T-helper 2 cell treated with Interferon-gamma antibody and Interleukin-4, amounts not matched to agents 5 μg/mL and 100 μg/mL, for 36 hours (primary cell): Measurements from ENCODE around the gene ERP44.
"Not testable (repeated sequence)": the region's sequence is repeated elsewhere in the genome, so short reads cannot be mapped to it uniquely, and the experiment has no call there.

ENCODE experiments used
- DNase-seq: peaks from one replicate; pipeline ENCODE4 v3.0.0; 2021; ENCODE audit warnings: low spot score
- H3K27ac Mint-ChIP-seq: one replicate; pipeline ENCODE4 v1.8.0; 2021; ENCODE audit warnings: mild to moderate bottlenecking, mixed read lengths
- H3K27me3 Mint-ChIP-seq: one replicate; pipeline ENCODE4 v1.8.0; 2021; ENCODE audit warnings: low read depth, mixed read lengths
- H3K36me3 Mint-ChIP-seq: one replicate; pipeline ENCODE4 v1.8.0; 2021; ENCODE audit warnings: low read depth, mixed read lengths
- H3K4me1 Mint-ChIP-seq: one replicate; pipeline ENCODE4 v1.8.0; 2021; ENCODE audit warnings: low read depth, mixed read lengths
- H3K4me3 Mint-ChIP-seq: one replicate; pipeline ENCODE4 v1.8.0; 2022; ENCODE audit warnings: mild to moderate bottlenecking, moderate library complexity, mixed read lengths
- H3K9me3 Mint-ChIP-seq: one replicate; pipeline ENCODE4 v1.8.0; 2021; ENCODE audit warnings: mixed read lengths

Gene ERP44

DNA sequence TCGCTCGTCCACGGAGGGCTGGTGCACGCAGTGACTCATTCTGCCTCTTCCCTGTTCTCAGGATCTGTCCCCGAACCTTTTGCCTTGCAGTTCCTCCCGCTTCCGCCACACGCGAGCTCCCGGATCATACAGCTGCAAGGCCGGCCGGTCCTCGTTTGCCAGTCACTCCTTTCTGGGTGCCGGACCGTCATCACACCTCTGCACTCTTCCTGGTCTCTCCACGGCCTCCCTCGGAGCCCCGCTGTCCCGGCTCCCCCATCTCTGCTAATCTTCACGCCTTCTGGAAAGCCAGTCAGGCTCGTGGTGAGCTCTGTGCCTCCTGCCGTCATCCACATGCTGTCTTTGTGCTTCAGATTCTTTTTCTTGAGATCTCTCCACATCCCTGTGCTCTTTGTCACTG lies 100.5 kb downstream of the ERP44 start:
- Mint-ChIP-seq H3K27me3 (no peaks in the 10 kb centered on the region), H3K36me3 (peaks cover 43% of the 10 kb centered on the region), H3K9me3 (peaks cover 14% of the 10 kb centered on the region), H3K27ac (no peak overlapping the region), H3K4me3 (no peak overlapping the region), H3K4me1 (no peaks in the 10 kb centered on the region)
- DNase-seq: no peak

- DNase-seq, H3K27ac Mint-ChIP-seq, H3K4me3 Mint-ChIP-seq, H3K4me1 Mint-ChIP-seq, H3K27me3 Mint-ChIP-seq: not testable (repeated sequence)
- H3K36me3 Mint-ChIP-seq: peaks cover 67% of the 10 kb centered on the region
- peaks cover 35% of the 10 kb centered on the region for H3K9me3 Mint-ChIP-seq
These were observed 108.3 kb downstream of the ERP44 start for GRCh38 chr9:99990508-99990907.

- H3K27ac Mint-ChIP-seq: no peak overlapping the region
- DNase-seq: no peak
- no peaks in the 10 kb centered on the region for H3K27me3 Mint-ChIP-seq
These were observed 112.2 kb downstream of the ERP44 start for GRCh38 chr9:99986642-99987041.

GRCh38 chr9:99980598-99980997 lies 118.2 kb downstream of the ERP44 start:
- no peak overlapping the region for H3K27ac Mint-ChIP-seq
- DNase-seq: no peak
- H3K4me1 Mint-ChIP-seq: no peaks in the 10 kb centered on the region
- H3K27me3 Mint-ChIP-seq: no peaks in the 10 kb centered on the region
- no peak overlapping the region for H3K4me3 Mint-ChIP-seq
- peaks cover 14% of the 10 kb centered on the region for H3K36me3 Mint-ChIP-seq
- no peaks in the 10 kb centered on the region for H3K9me3 Mint-ChIP-seq

More at GRCh38 chr9:99986642-99987041, 112.2 kb downstream of the ERP44 start:
- Mint-ChIP-seq H3K4me1 (no peaks in the 10 kb centered on the region), H3K36me3 (peaks cover 47% of the 10 kb centered on the region), H3K4me3 (no peak overlapping the region), H3K9me3 (peaks cover 20% of the 10 kb centered on the region)

DNA sequence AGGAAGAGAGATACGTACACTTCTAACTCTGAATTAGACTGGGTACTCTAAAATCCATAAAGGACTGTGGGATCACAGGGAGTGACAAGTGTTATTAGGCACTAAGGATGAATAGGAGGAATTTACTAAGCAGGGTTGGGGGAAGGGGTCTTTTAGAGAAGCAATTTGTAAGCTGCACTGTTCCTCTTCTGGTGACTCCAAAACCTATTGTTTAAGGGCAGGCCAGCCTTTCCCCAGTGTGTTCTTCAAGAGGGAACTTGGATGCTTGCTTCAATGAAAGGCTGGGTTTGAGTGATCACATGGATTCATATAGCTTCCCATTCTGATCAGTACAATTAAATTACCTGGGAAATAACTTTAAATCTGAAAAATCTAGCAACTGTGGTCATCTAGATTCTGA lies 120.6 kb downstream of the ERP44 start:
- H3K9me3 Mint-ChIP-seq: no peaks in the 10 kb centered on the region
- H3K27ac Mint-ChIP-seq: no peak overlapping the region
- DNase-seq: no peak
- H3K36me3 Mint-ChIP-seq: peaks cover 16% of the 10 kb centered on the region
- H3K27me3 Mint-ChIP-seq: no peaks in the 10 kb centered on the region
- no peaks in the 10 kb centered on the region for H3K4me1 Mint-ChIP-seq
- H3K4me3 Mint-ChIP-seq: no peak overlapping the region

DNA sequence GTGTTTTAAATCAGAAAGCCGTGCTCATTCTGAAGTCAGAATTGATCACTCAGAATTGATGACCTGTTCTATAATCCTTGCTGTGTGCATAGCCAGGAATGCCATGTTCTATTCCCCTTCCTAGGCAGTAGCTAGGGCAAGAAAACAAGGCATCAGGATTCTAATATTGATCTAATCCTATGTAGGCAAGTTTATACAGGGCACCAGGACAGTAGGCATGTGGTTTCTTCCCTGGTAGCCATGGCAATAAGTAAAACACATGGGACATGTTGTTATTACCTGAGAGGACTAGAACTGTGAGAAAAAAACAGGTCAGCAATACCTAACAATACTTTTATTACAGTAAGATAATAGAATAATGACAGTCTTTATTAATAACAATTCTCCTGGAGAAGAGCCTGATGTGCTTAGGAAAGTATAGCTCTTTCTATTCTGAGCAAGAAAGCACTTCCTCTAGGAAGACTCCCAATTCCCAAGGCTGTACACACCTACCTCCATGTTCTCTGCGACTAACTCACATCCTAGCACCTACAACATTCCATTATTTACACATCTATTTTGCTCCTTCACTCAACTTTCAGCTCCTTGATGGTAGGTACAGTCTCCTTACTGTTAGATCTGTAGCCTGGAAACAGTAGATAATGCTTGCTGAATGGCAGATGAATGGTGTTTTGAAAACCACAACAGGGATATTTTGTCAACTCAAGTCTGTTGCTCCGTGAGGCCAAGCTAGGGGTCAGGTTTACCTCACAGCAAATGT lies 121.6 kb downstream of the ERP44 start:
- Mint-ChIP-seq H3K9me3 (no peaks in the 10 kb centered on the region), H3K36me3 (peaks cover 16% of the 10 kb centered on the region), H3K27me3 (no peaks in the 10 kb centered on the region), H3K4me1 (no peaks in the 10 kb centered on the region), H3K27ac (no peak overlapping the region), H3K4me3 (no peak overlapping the region)
- DNase-seq: no peak

DNA sequence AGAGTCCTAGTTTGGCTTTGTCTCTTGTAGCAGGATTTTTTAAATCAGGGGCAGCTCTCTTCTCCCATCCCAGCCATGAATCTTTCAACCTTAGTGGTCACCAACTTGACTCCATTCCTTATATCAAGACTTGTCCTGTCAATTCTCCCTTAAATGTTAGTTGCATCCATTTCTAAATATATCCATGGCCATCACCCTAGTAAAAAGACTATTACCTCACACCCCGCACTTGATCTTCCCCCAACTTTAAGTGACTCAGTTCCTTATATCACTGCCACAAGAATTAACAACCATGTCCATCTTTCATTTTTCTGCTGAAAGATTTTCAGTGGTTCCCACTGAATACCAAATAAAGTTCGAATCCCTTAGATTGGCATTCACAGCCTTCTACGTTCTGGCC lies 125.3 kb downstream of the ERP44 start:
- Mint-ChIP-seq H3K36me3 (peaks cover 11% of the 10 kb centered on the region), H3K27me3 (no peaks in the 10 kb centered on the region), H3K27ac (no peak overlapping the region), H3K4me1 (no peaks in the 10 kb centered on the region), H3K9me3 (no peaks in the 10 kb centered on the region), H3K4me3 (no peak overlapping the region)
- DNase-seq: no peak

GRCh38 chr9:99971410-99971809 lies 127.4 kb downstream of the ERP44 start:
- H3K36me3 Mint-ChIP-seq: peaks cover 22% of the 10 kb centered on the region
- no peak overlapping the region for H3K4me3 Mint-ChIP-seq

DNA sequence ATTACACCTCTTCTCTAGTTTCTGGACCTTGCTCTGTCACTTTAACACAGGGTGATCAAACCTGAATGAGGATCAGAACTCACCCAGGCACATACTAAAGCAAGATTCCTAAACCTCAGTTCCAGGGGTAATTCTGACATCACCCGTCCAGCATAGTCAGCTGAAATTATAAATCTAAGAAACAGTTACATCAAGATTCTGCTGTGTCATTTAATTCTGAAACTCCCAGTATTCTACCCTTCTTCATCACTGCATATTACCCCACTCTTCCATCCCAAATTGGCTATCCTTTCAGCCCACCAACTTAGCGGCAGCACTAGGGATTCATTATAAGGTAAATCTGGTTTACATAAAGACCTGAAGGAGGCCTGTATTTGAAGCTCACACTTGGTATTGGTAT lies 128.3 kb downstream of the ERP44 start:
- DNase-seq: no peak
- Mint-ChIP-seq H3K4me1 (no peaks in the 10 kb centered on the region), H3K27ac (no peak overlapping the region), H3K36me3 (peaks cover 27% of the 10 kb centered on the region), H3K4me3 (no peak overlapping the region), H3K9me3 (no peaks in the 10 kb centered on the region), H3K27me3 (no peaks in the 10 kb centered on the region)

More at GRCh38 chr9:99971410-99971809, 127.4 kb downstream of the ERP44 start:
- no peak overlapping the region for H3K27ac Mint-ChIP-seq
- no peaks in the 10 kb centered on the region for H3K4me1 Mint-ChIP-seq
- H3K27me3 Mint-ChIP-seq: no peaks in the 10 kb centered on the region
- no peaks in the 10 kb centered on the region for H3K9me3 Mint-ChIP-seq
- no peak for DNase-seq

DNA sequence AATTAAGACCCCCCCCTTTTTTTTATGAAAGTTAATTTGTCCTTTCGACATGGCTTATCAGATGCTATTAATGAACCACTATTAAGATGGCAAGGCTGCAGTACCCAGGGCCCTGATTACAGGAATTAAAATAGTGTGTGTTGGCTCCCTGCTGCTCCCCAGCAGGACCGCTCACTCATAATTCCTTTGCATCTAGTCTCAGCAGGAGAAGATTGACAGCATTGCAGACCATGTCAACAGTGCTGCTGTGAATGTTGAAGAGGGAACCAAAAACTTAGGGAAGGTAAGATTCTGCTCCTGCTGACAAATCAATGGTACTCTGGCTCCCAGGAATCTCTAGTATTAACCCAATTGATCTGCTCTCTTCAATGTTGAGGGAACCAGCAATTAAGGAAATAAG lies 131.3 kb downstream of the ERP44 start:
- no peaks in the 10 kb centered on the region for H3K27me3 Mint-ChIP-seq
- no peak for DNase-seq
- H3K9me3 Mint-ChIP-seq: no peaks in the 10 kb centered on the region
- H3K4me3 Mint-ChIP-seq: no peak overlapping the region
- H3K36me3 Mint-ChIP-seq: peaks cover 25% of the 10 kb centered on the region
- no peak overlapping the region for H3K27ac Mint-ChIP-seq
- no peaks in the 10 kb centered on the region for H3K4me1 Mint-ChIP-seq

DNA sequence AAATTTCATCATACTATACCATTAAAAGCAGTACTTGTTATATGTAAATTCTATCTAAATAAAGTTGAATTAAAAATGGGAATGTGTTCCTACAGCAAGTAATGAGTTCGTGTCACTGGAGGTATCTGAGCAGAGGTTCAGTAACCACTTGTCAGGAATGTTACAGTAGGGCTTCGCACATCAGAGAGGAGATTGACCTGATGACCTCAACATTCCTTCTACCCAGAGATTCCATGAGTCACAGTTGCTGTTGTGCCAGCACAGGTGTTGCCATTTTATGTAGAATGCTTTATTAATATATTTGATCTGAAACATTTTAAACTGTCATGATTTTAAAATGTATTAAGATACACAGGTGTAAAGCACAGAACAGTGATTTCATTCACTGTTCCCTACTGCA lies 132.1 kb downstream of the ERP44 start:
- no peaks in the 10 kb centered on the region for H3K9me3 Mint-ChIP-seq
- H3K27ac Mint-ChIP-seq: no peak overlapping the region
- DNase-seq: no peak
- H3K4me3 Mint-ChIP-seq: no peak overlapping the region
- H3K27me3 Mint-ChIP-seq: no peaks in the 10 kb centered on the region
- no peaks in the 10 kb centered on the region for H3K4me1 Mint-ChIP-seq
- H3K36me3 Mint-ChIP-seq: peaks cover 28% of the 10 kb centered on the region

- DNase-seq: no peak
- Mint-ChIP-seq H3K9me3 (no peaks in the 10 kb centered on the region), H3K27me3 (no peaks in the 10 kb centered on the region), H3K36me3 (peaks cover 34% of the 10 kb centered on the region), H3K4me3 (no peak overlapping the region), H3K4me1 (no peaks in the 10 kb centered on the region), H3K27ac (no peak overlapping the region)
These were observed 132.8 kb downstream of the ERP44 start for GRCh38 chr9:99966001-99966400.

DNA sequence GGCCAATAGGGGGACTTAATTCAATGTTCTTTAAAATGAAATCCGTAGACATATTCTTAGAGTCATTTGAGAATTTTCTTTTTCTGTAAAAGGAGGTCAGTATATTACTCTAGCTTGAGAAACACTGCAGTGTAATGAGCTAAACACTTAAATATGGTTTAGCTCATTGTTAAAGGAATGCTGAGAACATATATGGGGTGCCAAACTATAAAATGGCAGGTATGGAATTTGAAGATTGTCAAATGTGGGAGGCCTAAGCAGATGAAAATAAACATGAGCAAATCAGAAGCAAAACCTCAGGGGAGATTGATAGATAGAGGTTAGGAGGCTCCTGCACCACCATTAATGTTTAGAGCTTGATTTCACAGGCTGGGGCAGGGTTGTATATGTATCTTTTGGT lies 134.5 kb downstream of the ERP44 start:
- no peak for DNase-seq
- no peaks in the 10 kb centered on the region for H3K27me3 Mint-ChIP-seq
- H3K36me3 Mint-ChIP-seq: peaks cover 33% of the 10 kb centered on the region
- H3K9me3 Mint-ChIP-seq: no peaks in the 10 kb centered on the region
- no peak overlapping the region for H3K27ac Mint-ChIP-seq
- no peaks in the 10 kb centered on the region for H3K4me1 Mint-ChIP-seq
- H3K4me3 Mint-ChIP-seq: no peak overlapping the region

- Mint-ChIP-seq H3K27ac (no peak overlapping the region), H3K4me1 (no peaks in the 10 kb centered on the region), H3K27me3 (no peaks in the 10 kb centered on the region), H3K4me3 (no peak overlapping the region), H3K9me3 (no peaks in the 10 kb centered on the region), H3K36me3 (peaks cover 30% of the 10 kb centered on the region)
- DNase-seq: no peak
These were observed 136.0 kb downstream of the ERP44 start for GRCh38 chr9:99962680-99963261.

DNA sequence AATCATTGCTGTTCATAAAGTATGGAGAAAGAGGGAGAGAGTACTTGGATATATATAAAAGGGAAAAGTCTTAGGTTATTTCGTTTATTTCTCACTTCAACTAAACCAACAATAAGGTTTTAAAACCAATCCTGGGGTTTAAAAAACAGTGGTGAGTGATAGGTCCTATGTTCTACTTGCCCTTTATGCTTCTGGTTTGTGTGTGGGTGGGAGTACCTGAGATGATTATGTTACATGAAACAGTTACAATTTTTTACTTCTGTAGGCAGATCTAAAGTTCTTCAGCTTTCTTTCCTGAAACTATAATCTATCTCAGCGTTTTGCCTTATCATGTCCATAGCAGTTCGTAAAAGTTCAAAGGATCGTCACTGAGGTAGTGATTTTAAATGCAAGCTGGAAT lies 143.2 kb downstream of the ERP44 start:
- H3K4me3 Mint-ChIP-seq: no peak overlapping the region
- peaks cover 3% of the 10 kb centered on the region for H3K4me1 Mint-ChIP-seq
- H3K27me3 Mint-ChIP-seq: no peaks in the 10 kb centered on the region
- H3K9me3 Mint-ChIP-seq: no peaks in the 10 kb centered on the region
- DNase-seq: no peak
- peaks cover 27% of the 10 kb centered on the region for H3K36me3 Mint-ChIP-seq
- no peak overlapping the region for H3K27ac Mint-ChIP-seq
